IPS DF 4.7 (cell line): ENCODE measurements around the gene DNAI7.

Experiments used
- DNase-seq: peaks from one replicate; pipeline ENCODE4 v3.0.0-alpha.2; 2013; ENCODE audit warnings: low spot score; ENCODE audit errors: extremely low read depth

Gene DNAI7

DNA sequence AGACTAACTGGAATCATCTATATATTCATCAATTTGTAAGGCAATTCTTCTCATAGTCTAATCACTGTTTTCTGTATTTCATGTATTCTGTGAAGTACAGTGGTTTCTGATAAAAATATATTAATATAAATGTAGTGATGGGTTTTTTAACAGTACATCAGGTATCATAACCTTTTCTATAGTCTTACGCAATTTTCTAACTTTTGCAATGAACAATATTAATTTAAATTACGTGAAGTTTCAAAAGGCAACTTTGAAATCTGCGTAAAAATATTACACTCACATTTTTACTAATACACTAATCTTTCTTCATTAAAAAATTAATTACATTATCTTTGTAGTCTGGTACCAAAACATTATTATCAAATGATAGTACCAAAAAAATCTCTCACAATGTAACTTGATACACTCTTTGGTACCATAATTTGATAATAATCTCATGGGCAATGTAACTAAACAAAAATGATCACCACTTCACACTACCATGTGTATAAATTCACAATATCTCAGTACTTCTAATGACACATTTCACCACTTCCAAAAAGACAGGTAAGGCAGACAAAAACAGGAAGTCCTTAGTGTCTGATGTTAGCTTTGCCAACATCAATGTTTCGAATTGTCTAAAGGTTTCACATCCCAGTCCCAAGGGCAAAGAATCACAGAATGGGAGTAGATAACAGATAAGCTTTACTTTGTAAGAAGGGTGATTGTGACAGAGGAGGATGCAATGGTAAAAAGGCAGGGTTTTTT is 8.7 kb downstream of the DNAI7 start:
- no peak for DNase-seq

DNA sequence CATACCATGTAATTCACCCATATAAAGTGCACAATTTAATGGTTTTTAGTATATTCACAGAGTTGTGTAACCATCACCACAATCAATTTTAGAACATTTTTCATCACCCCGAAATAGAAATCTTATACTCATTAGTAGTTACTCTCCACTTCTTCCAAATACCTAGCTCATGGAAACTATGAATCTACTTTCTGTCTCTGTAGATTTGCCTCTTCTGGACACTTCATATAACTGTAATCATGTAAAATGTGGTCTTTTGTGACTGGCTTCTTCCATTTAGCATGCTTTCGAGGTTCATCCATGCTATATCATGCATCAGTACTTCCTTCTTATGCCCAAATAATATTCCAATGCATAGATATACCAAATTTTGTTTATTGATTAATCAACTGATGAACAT is 10.8 kb downstream of the DNAI7 start:
- no peak for DNase-seq

DNA sequence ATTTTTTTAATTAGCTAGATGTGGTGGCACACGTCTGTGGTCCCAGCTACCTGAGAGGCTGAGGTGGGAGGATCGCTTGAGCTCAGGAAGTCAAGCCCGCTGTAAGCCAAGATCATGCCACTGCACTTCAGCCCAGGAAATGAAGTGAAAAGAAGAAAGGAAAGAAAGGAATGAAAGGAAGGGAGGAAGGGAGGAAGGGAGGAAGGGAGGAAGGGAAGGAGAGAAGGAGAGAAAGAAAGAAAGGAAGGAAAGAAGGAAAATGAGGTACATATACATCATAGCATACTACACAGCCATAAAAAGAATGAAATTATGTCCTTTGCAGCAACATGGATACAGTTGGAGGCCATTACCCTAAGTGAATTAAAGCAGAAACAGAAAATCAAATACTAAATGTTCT is 12.2 kb downstream of the DNAI7 start:
- no peak for DNase-seq

DNA sequence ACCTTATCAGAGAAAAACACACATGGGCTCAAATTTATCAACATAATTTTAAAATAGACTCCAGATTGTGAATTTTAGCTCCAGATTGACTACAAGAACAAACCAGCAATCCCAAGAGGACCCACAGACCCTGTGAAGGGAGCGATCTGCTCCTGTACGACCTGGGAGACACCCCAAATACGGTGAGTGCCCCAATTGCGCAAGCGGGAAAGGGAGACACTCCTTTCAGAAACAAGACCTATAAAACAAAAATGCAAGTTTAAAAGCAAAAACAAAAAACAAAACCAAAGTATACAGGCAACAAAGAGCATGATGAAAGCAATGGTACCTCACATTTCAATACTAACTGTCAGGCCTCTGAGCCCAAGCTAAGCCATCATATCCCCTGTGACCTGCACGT is 32.1 kb downstream of the DNAI7 start:
- DNase-seq, result no peak

DNA sequence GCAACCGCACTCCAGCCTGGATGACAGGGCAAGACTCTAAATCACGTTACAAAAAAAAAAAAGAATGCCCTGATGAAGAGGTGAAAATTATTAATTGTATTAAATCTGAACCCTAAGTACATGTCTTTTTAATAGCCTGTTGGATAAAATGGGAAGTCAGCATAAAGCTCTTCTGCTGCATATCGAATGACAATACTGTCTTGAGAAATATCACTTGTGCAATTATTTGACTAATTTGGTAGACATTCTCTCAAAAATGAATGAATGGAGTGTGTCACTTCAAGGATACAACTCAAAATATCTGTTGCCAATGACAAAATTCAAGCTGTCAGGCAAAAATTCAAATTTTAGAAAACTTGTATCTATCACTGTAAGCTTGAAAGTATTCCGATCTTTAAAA is 38.9 kb downstream of the DNAI7 start:
- DNase-seq, result no peak

DNA sequence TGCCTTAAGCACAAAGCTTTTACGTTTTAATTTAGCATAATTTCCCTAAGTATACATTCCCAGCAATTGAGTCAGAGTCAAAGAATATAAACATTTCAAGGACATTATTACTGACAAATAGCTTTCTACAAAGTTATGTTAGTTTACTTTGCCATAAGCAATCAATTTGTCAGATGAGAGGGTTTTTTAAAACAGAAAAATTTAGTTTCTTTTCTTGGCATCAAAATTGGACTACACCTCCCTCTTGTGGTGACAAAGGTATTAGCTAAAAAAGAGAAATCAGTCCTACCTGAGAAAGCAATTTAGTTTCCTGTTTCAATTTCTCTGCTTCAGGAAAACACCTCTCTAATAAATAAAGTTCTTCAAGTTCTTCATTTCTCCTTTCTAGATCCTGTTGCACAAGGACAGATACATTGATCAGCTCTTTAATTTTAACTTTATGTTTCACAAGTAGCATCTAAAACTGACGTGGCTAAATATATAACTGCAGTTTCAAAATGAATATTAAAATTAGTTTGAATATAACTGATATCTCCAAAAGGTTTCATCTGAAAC is 39.9 kb downstream of the DNAI7 start:
- no peak for DNase-seq

DNA sequence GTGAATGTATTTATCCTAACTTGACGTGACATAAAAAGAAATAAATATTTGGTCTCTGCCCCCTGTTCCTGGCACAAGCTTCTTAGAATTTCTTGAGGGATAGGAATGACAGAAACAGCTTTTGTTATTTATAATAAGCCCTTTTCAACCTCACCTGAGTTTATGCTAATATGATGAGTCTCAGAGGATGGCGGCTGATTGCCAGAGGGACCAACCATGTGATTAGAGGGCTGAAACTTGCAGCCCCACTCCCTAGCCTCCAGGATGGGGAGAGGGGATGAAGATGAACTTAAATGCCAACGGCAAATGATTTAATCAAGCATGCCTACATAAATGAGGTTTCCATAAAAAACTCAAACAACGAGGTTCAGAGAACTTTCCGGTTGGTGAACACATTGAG is 42.9 kb downstream of the DNAI7 start:
- DNase-seq, result no peak

DNA sequence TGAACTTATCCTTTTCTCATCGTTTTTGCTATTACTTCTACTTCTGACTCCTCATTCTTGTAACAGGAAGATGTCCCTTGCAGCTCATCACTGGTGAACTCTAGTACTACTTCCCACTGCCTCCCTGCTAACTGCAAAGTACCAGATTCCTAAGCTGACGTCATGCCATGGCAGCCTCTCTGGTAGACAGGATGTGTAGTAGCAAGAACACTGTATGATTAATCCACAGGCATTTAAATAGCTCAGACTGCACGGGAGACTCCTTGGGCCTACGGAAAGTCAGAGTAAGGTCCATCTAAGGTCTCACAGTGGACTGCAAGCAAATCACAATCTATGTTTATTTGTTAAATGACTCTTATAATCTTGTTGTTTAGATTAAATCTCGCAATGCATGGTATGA is 43.5 kb downstream of the DNAI7 start:
- no peak for DNase-seq

DNA sequence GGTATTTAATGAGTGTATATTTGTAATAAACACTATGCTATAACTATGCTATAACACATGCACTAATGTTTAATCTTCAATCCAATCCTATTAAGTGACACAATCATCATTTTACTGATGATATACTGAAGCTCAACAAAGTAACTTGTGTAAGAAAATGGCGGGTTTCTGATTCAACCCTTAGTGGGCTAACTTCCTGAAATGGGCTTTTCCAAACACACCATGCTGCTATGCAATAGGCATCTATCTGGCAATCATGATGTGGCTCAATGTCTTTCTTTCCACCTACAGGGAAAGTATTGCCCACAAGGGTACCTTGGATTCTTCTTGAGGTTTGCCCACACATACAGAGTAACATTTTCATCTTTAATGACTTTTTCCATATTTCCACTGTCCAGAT is 48.3 kb downstream of the DNAI7 start:
- no peak for DNase-seq

DNA sequence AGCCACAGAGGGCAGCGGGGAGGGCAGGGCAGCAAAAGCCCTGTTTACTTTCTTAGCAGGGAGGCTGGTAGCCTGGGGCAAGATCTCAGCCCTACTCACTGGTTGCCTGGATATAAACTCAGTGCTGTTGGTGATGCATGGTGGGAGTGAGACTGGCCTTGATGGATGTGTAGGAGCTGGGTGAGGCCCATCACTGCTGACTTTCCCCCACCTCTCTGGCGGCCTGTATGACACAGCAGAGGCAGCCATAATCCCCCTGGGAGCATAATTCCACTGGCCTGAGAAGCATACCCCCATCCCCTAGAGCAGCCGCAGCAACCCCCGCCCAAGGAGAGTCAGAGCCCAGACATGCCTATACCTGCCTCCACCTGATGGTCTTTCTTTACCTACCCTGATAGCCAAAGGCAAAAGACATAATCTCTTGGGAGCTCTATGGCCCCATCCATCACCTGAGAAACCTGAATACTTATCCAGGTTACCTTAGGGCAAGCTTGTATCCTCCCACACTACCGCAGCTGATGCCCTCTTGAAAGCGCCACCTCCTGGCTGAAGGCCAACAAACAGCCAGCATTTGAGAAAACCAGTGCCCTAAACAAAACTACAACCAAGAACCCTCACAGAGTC is 59.3 kb downstream of the DNAI7 start:
- no peak for DNase-seq

DNA sequence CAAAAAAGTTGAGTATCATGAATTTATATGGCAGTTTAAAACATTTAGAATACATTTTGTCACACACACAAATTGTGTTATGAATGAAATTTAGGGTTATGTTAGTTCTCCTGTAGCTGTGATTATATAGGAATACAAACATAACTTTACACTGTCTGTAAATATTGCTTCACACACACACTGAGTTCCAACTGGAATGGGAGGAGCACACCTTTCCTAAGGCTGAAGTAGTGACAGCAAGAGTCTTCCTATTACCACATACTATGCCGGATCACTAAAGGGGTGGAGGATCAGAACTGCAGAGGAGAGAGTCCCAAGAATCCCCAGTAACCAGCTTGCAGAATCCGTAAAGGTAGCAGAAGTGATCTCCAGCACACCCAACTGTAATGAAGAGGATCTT is 63.7 kb downstream of the DNAI7 start:
- DNase-seq, result no peak

DNA sequence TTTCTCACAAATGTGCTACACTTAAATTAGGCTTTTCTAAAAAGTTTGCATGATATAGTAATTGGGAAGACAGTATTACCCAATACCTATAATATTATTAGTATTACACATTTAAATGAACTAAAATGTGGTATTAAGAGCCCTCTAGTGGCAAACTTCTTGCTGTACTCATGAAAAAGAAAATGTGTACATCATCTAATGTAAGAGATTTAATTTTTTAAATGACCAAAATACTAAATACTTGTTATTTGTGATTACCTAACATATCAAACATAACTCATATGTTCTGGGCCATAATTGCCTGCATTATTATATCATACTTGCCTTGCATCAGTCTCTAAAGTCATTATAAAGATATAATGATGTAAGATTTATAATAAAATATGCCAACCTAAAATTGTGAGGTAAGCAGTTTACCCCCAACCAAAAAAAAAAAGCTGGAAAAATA is 64.2 kb downstream of the DNAI7 start:
- DNase-seq, result no peak

DNA sequence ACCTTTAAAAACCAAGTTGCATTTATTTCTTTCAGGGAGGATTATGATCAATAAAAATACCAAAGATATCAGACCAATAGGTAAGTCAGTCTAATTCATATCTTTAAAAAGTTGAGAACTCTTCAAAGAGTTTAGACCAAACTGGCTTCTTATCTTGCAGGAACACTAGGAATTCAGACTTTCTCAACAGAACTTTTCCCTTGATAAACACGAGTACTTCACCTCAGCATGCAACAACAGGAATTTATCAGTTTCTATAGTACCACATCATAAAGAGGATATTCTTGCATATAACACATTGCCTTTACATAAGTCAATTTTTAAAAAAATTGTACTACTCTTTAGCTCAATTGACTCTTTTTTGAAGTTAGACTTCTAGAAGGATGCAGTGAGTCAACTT is 68.2 kb downstream of the DNAI7 start:
- no peak for DNase-seq

DNA sequence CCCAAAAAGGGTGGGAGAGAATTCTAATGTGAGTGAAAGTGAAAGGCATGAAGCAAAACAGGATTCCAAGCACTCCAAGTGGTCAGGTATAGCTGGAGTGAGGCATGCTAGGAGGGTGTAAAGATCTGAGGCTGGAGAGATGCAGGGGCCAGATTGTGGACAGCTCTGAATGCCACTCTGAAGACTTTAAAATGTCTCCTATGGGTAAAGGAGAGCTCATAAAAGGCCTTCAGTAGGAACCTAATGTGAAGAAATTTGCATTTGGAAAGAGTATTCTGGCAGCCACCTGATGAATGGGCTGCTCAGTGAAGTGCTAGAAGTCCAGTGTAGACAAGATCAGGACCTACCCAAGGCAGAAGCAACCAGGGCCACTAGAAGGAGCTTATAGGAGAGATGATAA is 68.9 kb downstream of the DNAI7 start:
- no peak for DNase-seq

DNA sequence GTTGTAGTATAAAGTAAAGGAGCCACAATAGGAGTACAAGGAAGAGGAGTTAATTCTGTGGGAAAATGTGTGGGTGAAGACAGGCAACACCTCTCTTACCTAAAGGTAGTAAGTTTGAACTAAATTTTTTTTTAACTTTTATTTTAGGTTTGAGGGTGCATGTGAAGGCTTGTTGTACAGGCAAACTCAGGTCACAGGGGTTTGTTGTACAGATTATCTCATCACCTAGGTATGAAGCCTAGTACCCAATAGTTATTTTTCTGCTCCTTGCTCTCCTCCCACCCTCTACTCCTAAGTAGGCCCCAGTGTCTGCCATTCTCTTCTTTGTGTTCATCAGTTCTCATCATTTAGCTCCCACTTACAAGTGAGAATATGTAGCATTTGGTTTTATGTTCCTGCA is 70.5 kb downstream of the DNAI7 start:
- DNase-seq, result no peak

DNA sequence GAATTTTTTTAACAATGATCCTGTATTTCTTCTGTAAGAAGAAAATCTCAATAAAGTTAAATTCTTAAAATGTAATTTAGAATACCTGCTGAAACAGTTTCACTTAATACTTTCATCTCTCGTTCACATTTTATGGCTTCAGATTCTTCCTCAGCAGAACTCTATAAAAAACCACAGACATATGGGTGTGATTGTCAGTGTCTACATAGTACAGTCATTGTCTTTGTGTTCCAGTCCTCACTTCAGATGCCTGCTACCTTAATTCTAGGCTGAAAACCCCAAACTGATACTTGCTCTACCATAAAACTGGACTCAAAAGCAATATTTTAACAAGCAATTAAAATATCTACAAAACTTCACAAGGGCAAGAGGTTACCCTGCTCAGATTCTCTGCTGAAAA is 71.8 kb downstream of the DNAI7 start:
- DNase-seq, result no peak

DNA sequence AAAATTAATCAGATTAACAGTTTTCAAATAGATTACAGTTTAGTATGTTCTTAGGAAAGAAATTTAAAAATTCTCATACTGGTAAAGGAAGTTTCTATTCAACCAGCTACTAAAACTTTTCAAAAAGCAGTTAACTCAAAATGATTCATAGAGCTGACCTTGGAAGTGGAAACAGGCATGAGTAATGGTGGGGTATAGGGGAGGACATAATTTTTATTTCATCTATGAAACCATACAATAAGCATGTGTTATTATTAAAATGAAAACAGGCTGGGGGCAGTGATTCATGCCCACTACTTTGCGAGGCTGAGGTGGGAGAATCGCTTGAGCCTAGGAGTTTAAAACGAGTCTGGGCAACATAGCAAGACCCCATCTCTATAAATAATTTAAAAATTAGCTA is 73.0 kb downstream of the DNAI7 start:
- DNase-seq, result no peak

DNA sequence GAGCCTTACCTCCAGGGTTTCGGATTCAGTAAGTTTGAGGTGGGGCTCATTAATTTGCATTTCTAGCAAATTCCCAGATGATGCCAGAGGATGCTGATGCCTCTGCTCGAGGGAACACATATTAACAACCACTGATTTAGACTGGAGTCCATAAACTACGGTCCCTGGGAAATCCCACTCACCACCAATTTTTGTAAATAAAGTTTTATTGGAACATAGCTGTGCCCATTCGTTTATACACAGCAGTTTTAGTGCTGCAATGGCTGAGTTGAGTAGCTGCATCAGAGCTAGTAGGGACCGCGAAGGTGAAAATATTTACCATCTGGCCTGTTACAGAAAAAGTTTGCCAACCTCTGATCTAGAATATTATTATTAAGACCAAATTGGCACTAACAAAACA is 73.8 kb downstream of the DNAI7 start:
- no peak for DNase-seq

DNA sequence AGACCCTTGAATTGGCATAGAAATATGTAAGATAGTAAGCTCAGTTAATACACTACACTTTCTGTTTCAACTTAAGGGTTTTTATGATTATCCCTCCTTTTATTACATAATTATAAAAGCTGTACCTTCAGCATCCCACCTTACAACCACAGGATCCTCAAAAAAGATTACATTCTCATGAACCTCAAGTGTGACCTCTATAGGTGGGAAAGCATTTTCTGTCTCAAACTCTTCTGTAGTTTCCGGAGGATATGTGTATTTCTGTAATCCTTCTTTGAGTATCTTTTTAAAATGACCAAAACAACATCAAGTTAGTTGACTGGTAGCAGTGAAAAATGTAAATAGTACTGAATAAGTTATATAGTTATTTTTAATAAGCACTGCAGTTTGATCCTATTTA is 75.9 kb downstream of the DNAI7 start:
- no peak for DNase-seq

DNA sequence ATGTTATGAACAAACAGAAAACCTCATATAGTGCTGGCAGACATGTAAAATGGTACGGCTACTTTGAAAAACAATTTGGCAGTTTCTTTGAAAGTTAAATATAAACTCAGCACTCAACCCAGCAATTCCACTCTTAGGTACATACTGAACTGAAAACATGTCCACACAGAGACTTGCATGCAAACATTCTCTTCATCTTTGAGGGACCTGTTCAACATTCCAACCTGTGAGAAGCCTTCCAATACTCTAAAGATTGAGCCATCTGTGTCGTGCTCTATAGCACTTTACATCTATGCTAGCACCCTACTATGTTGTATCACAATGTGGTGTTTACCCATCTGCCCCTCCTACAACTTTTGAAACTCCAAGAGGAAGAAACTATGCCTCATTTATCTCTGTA is 79.3 kb downstream of the DNAI7 start:
- DNase-seq, result no peak

DNA sequence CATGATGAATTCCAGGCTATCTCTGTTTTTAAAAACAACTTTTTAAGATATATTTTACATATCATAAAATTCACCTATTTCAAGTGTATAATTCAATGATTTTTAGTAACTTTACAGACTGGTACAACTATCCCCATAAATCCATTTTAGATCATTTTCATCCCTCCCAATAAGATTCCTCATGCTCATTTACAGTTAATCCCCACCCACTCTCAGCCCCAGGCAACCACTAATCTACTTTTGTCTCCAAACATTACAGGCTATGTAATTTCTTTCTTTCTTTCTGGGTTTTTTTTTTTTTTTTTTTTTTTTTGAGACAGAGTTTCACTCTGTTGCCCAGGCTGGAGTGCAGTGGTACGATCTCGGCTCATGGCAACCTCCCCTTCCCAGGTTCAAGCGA is 81.3 kb downstream of the DNAI7 start:
- no peak for DNase-seq

DNA sequence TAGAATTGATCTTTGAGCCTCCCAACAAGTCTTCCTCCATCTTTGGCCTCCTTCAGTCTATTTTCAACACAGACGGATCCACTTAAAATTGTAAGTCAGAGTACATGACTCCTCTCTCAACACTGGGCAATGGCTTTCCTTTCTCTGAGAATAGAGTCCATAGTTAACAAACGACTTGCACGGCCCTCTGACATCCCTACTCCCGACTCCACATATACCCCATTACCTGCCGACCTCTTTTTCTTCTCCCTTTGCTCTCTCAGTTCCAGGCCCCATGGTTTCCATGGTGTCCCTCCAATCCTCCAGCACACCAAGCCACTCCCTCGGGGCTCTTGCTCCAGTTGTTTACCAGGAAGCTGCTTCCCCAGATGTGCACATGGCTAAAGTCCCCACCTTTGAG is 84.7 kb downstream of the DNAI7 start:
- no peak for DNase-seq

DNA sequence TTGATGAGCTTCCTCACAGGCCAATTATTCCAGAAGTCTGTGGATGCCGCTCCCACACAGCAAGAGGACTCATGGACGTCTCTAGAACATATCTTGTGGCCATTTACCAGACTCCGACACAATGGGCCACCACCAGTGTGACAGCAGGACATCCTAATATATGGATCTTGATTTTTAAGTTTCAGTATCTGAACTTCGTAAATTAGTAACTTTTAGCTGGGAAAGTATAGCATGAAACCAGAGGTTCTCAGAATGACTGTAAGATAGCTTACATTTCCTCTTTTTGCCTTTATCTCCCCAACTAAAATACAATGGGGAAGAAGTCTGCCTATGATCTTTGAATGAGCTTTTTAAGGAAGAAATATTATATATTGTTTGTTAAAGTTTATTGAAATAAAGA is 87.0 kb downstream of the DNAI7 start:
- no peak for DNase-seq
